Measurements from ENCODE around the gene ARVCF.

ARVCF gene

DNA sequence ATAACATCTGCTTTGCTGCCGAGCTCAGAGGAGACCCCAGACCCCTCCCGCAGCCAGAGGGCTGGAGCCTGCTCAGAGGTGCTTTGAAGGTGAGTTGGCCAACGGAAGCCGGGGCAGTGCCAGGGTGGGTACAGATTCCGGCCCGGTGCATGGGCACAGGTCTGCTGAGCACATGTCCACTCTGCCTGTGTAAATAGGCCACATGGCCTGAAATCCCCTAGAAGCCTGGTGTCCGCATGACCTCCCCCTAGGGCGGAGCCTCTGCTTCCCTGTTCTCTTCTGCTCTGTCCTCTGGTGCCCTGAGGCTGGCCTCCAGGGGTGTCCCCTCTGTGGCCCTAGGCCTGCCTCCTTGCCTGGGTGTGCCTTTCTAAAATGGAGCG lies 55.4 kb downstream of the ARVCF start:
- H3K4me3 ChIP-seq (ENCODE audit: low read depth, low read length): no peak overlapping the region
- TF ChIP-seq, protein P1, sequence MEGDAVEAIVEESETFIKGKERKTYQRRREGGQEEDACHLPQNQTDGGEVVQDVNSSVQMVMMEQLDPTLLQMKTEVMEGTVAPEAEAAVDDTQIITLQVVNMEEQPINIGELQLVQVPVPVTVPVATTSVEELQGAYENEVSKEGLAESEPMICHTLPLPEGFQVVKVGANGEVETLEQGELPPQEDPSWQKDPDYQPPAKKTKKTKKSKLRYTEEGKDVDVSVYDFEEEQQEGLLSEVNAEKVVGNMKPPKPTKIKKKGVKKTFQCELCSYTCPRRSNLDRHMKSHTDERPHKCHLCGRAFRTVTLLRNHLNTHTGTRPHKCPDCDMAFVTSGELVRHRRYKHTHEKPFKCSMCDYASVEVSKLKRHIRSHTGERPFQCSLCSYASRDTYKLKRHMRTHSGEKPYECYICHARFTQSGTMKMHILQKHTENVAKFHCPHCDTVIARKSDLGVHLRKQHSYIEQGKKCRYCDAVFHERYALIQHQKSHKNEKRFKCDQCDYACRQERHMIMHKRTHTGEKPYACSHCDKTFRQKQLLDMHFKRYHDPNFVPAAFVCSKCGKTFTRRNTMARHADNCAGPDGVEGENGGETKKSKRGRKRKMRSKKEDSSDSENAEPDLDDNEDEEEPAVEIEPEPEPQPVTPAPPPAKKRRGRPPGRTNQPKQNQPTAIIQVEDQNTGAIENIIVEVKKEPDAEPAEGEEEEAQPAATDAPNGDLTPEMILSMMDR (IDR thresholded peaks at IDR 0.05; ENCODE audit: low read depth, low read length): no peak

GRCh38 chr22:19960491-19961200 lies 56.0 kb downstream of the ARVCF start:
- TF ChIP-seq, protein P1 (IDR thresholded peaks at IDR 0.05; ENCODE audit: low read depth, low read length): no peak
- no peak overlapping the region for H3K4me3 ChIP-seq (ENCODE audit: low read depth, low read length)

GRCh38 chr22:19959587-19960490 lies 56.8 kb downstream of the ARVCF start:
- TF ChIP-seq, protein P1 (IDR thresholded peaks at IDR 0.05; ENCODE audit: low read depth, low read length): no peak
- H3K4me3 ChIP-seq (ENCODE audit: low read depth, low read length): no peak overlapping the region

GRCh38 chr22:19959043-19959586 lies 57.5 kb downstream of the ARVCF start:
- TF ChIP-seq, protein P1 (IDR thresholded peaks at IDR 0.05; ENCODE audit: low read depth, low read length): no peak
- H3K4me3 ChIP-seq (ENCODE audit: low read depth, low read length): no peak overlapping the region

GRCh38 chr22:19958083-19959042 lies 58.3 kb downstream of the ARVCF start:
- TF ChIP-seq, protein P1 (IDR thresholded peaks at IDR 0.05; ENCODE audit: low read depth, low read length): no peak
- no peak overlapping the region for H3K4me3 ChIP-seq (ENCODE audit: low read depth, low read length)

GRCh38 chr22:19957445-19957844 lies 59.2 kb downstream of the ARVCF start:
- TF ChIP-seq, protein P1 (IDR thresholded peaks at IDR 0.05; ENCODE audit: low read depth, low read length): no peak
- H3K4me3 ChIP-seq (ENCODE audit: low read depth, low read length): no peak overlapping the region
